D721Med (cell line): ENCODE data around the gene GOLM1.

Experiments
- DNase-seq: peaks from one replicate; pipeline ENCODE4 v3.0.0; 2011; ENCODE audit warnings: low spot score; ENCODE audit not compliant: insufficient read length
- FAIRE-seq: peaks from 2 replicates; lab custom pipeline; 2011; peaks lifted over from hg19 to GRCh38; lab: Jason Lieb, UNC
- TF ChIP-seq, protein P1 (sequence below): IDR thresholded peaks from 2 replicates; pipeline ENCODE4 v1.5.1; 2012; ENCODE audit warnings: mild to moderate bottlenecking, control low read depth; ENCODE audit not compliant: insufficient read depth; ENCODE audit errors: missing control alignments

GOLM1 gene

DNA sequence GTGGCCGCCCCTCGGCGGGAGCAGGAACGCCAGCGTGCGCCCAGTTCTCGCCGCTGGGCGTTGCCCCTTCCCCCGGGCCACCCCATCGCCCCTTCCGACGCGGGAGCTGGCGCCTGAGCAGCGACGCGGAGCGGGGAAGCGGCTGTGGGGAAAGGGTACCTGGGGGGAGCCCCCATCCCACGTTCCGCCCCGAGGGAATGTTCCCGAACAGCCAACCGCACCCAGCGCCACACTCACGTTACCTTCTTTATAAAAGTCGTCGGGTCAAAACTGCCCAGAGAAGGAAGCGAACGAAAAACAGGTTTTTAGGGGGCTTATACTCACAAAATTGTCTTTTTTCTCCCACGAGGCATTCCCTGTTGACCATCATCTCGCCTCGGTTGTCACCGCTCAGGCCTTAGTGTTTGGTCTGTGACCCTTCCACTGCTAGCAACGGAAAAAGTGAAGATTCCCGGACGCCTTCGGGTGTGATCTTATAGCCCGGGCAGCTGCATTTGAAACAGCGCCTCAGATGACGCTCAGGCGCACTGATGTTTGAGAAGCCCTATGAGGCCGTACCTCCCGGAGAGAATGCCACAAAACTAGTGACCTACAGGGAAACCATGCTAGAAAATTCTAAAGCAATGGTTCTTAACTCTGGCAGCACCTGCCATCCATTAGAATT, 475 bp upstream of the GOLM1 start:
- TF ChIP-seq, protein P1, sequence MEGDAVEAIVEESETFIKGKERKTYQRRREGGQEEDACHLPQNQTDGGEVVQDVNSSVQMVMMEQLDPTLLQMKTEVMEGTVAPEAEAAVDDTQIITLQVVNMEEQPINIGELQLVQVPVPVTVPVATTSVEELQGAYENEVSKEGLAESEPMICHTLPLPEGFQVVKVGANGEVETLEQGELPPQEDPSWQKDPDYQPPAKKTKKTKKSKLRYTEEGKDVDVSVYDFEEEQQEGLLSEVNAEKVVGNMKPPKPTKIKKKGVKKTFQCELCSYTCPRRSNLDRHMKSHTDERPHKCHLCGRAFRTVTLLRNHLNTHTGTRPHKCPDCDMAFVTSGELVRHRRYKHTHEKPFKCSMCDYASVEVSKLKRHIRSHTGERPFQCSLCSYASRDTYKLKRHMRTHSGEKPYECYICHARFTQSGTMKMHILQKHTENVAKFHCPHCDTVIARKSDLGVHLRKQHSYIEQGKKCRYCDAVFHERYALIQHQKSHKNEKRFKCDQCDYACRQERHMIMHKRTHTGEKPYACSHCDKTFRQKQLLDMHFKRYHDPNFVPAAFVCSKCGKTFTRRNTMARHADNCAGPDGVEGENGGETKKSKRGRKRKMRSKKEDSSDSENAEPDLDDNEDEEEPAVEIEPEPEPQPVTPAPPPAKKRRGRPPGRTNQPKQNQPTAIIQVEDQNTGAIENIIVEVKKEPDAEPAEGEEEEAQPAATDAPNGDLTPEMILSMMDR, result no peak
- no peak for FAIRE-seq

DNA sequence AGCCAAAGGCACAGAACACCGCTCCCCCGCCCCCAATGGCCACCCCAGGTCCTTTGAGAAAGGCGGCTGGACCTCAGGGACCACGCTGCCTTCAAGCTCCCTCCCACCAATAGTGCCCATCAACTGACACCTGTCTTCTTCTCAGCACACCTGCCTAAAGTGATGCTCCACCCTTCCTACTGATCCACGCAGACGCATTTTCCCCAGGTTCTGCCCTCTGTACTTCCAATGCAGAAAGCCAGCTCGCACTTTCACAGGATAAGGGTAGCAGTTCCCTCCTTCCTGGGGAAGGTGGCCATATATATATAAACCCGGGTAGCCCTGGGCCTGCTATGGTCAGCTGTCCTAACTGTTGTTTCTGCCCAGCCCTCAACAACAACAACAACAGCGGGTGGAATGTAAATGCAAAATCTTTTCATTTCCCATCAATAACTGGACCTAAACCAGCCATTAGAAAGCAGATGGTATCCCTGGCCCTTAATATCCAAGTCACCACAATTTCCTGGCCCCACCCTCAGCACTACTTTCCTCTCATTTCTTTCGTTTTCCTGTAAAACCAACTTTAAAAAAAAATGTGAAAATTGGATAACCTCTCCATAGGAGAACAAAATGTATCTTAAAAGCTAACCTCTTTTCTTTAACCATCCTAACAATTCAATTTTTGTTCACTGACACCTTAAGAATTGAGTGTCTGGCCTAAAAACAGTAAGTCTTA, 1.7 kb downstream of the GOLM1 start:
- FAIRE-seq (no peak), DNase-seq (no peak)
- TF ChIP-seq, protein P1, result no peak

More for the DNA sequence above, 475 bp upstream of the GOLM1 start:
- no peak for DNase-seq

DNA sequence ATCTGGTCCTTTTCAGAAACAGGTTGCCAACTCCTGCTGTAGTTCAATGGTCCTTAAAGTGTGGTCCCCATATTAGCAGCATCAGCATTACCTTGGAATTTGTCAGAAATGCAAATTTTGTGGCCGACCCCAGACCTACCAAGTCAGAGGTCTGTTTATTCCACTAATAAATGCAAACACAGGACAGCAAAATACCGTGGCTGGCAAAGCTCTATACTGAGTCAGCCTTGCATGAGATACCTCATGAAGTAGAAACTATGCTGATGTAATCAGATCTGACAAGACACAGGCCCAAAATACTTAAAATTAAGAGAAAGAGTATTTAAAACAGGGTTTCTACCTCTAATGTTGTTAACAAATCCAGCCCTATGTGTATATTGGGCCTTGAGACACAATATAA, 3.0 kb downstream of the GOLM1 start:
- no peak for FAIRE-seq
- DNase-seq, result no peak
- TF ChIP-seq, protein P1, result no peak

DNA sequence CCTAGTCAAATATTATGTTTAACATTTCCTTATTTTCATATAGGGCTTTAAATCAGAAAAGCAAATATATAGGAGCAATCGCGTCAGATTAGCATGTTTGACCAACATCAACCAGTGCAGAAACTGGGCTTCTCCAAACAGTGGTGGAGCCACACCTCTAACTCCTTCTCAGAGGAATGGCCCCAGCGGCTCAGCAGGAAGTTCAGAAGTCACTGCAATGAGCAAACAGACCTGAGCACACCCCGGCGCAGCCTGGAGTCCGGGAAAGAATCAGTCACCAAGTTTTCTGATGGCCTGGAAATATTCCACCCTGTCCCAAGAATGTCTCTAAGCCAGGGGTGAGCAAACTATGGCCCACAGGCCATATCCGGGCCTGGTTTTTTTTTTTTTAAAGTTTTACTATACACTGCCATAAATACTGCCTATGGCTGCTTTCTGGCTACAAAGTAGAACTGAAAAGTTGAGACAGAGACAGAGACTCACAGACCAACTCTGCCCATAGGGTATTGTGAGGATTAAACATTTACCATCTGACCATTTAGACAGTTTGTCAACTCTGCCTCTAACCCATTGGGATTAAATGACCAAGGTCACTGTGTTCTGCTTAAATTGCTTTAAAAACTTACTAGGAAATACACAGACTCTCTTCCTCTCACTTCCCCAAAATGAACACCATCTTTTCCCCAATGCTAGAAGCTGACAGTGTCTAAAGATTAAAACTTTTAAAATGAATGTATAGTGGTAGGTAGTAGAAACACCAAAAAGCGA, 5.4 kb downstream of the GOLM1 start:
- no peak for DNase-seq

DNA sequence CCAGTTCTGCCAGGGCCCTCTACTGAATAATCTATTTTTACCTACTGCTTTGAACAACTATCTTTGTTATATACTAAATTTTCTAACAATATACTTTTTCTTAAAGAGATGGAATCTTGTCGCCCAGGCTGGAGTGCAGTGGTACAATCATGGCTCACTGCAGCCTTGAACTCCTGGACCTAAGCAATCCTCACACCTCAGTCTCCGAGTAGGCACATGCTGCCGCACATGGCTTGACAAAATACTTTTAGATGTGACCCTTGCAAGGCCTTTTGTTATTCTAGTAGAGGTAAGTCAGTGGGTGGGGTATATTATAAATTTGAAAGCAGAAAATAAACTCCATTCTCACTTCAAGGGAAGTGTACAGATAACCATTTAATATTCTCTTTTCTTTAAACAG, 7.9 kb downstream of the GOLM1 start:
- no peak for DNase-seq
- FAIRE-seq, result no peak
- TF ChIP-seq, protein P1, result no peak

More for the DNA sequence above, 5.4 kb downstream of the GOLM1 start:
- FAIRE-seq, result no peak
- TF ChIP-seq, protein P1, result no peak

DNA sequence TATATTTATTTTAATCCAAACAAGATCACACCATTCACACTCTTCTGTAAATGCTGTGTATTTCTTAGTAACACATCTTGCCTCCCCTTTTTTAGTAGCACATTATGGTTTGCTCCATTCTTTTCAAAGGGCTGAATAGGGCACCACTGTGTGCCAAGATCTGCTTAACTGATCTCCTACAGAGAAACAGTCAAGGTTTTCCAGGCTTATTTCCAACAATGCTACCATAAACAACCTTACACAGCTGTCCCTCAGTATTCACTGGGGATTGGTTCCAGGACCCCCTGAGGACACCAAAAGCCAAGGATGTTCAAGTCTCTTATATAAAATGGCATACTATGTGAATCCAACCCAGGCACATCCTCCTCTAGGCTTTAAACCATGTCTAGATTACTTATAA, 16.5 kb downstream of the GOLM1 start:
- no peak for DNase-seq
- no peak for FAIRE-seq
- TF ChIP-seq, protein P1, result no peak
